K562 treated with DMSO at 1 percent for 48 hours (cell line): ENCODE measurements around the gene SH2D1A. TPM values are rescaled to one million over a fixed set of nuclear protein-coding genes. Genes with fewer than 3 reads are reported as not detected.

Experiments
- total RNA-seq: library from RNA; unstranded; fragments of 300-600 nt; gene quantifications from 2 replicates; pipeline ENCODE4 v1.2.3, GENCODE V29; 2022; ENCODE audit warnings: low replicate concordance; ENCODE audit errors: extremely low read depth

Gene SH2D1A
- total RNA-seq, result not detected in 2 replicates

DNA sequence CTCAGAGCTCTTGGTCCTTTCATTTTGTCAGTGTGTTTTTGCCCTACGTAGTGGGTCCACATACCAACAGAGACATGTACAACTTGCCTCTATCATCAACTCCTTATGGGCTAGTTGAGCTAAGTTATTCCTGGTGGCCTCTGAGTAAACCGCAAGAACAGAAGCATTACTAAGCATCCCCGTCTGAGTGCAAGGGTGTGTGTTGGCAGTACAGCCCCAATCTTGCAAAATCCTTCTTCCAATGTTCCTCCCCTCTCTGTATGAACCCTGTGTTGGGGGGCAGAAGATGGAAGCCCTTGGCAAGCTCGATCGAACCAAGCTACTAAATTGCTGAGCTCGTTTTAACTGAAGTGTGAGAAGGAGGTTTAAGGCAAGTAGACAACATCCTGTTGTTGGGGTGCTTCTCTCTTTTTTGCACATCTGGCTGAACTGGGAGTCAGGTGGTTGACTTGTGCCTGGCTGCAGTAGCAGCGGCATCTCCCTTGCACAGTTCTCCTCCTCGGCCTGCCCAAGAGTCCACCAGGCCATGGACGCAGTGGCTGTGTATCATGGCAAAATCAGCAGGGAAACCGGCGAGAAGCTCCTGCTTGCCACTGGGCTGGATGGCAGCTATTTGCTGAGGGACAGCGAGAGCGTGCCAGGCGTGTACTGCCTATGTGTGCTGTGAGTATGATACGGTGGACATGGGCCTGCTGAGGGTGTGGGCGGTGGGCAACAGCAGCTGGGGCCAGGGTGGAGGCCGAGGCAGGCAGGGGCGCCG lies at the start of gene SH2D1A:
SH2D1A (plus strand) TSS at position 447 of the 760 bp plus-strand sequence; CDS start at position 527, 80 bp downstream.

DNA sequence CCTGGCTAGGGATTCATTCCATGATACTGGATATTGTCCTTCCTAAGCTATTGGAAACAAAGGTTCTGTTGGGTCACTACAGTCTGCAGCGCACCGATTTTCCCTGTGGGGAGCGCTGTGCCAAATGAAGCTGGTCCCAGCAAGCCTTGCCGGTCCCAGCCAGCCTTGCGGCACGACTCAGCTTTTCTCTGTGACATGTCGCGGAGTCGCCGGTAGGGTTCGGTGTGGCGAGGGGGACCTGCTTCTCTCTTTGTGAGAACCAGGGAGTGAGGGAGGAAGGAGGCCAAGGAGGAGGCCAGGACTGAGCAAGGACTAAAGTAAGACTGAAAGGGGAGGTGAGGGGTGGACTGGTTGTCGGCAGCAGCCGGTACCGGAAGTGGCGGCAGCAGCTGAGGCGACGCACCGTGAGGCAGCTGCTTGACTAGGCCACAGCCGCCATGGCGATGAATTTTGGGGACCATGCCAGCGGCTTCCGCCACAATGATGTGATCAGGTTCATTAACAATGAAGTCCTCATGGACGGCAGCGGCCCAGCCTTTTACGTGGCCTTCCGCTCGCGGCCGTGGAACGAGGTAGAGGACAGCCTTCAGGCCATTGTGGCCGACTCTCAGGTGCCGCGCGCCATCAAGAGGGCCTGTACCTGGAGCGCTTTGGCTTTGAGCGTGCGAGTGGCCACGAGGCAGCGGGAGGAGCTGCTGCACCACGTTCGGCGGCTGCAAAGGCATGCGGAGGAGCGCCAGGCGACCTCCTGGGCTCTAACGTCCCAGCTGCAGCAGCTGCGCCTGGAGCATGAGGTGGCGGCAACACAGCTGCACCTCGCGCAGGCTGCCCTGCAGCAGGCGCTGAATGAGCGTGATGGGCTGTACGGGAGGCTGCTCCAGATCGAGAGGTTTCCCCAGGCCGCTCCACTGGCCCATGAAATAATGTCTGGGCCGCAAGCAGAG lies 13.6 kb upstream of the SH2D1A start, which contains the start of gene TEX13D:
TEX13D (plus strand) TSS at position 180 of the 944 bp plus-strand sequence; CDS start at position 438, 258 bp downstream.

Other genes with a start within 250 kb of the SH2D1A start
- gene TEX13D, start 13.9 kb upstream of the SH2D1A start, total RNA-seq, result not detected in 2 replicates